Measurements from ENCODE around the gene PTPRK. TPM values are rescaled to one million over a fixed set of nuclear protein-coding genes. Genes with fewer than 3 reads are reported as not detected.

PTPRK gene
- total RNA-seq, 1 experiment from 2014 or later = 89.3 TPM

GRCh38 chr6:128071212-128071611, 449.2 kb downstream of the PTPRK start:
- ChIA-PET POLR2A (ENCODE audit: unreplicated experiment) (no interaction called here), CTCF (no interaction called here)
- BruUV-seq (replicated peaks) = no TSS peak

GRCh38 chr6:128070406-128070805, 450.0 kb downstream of the PTPRK start:
- Histone ChIP-seq H3K9me3 (ENCODE audit: insufficient read depth, low read depth) (no peaks in the 10 kb centered on the region; the same call in 1 of the 2 replicates), H3K4me1 (replicated peaks; ENCODE audit: insufficient read depth) (no peaks in the 10 kb centered on the region), H3K27me3 (ENCODE audit: insufficient read depth, low read depth) (no peaks in the 10 kb centered on the region), H3K4me2 (no peak overlapping the region), H3K9me2 (ENCODE audit: insufficient read depth) (no peaks in the 10 kb centered on the region), H3K79me2 (ENCODE audit: low read depth) (no peaks in the 10 kb centered on the region), H3F3A (ENCODE audit: insufficient read depth, low read depth) (no peaks in the 10 kb centered on the region), H3K27ac (no peak overlapping the region), H4K20me1 (ENCODE audit: insufficient read depth) (no peaks in the 10 kb centered on the region; the same call in 1 of the 2 replicates), H3K4me3 (no peak overlapping the region), H2AFZ (no peak overlapping the region), H3K36me3 (ENCODE audit: low read depth) (no peaks in the 10 kb centered on the region)
- ChIA-PET CTCF (no interaction called here), POLR2A (ENCODE audit: unreplicated experiment) (no interaction called here)
- intact Hi-C loops (cut with micrococcal nuclease; ENCODE audit: unreplicated experiment) = no loop called here
- BruUV-seq (replicated peaks) = no TSS peak
- TF ChIP-seq, protein P1, sequence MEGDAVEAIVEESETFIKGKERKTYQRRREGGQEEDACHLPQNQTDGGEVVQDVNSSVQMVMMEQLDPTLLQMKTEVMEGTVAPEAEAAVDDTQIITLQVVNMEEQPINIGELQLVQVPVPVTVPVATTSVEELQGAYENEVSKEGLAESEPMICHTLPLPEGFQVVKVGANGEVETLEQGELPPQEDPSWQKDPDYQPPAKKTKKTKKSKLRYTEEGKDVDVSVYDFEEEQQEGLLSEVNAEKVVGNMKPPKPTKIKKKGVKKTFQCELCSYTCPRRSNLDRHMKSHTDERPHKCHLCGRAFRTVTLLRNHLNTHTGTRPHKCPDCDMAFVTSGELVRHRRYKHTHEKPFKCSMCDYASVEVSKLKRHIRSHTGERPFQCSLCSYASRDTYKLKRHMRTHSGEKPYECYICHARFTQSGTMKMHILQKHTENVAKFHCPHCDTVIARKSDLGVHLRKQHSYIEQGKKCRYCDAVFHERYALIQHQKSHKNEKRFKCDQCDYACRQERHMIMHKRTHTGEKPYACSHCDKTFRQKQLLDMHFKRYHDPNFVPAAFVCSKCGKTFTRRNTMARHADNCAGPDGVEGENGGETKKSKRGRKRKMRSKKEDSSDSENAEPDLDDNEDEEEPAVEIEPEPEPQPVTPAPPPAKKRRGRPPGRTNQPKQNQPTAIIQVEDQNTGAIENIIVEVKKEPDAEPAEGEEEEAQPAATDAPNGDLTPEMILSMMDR (conservative IDR thresholded peaks at IDR 0.05) = no peak
- TF ChIP-seq EZH2 (IDR thresholded peaks at IDR 0.05; ENCODE audit: low read depth) = no peak
- no peak for DNase-seq

More at GRCh38 chr6:128071212-128071611, 449.2 kb downstream of the PTPRK start:
- Histone ChIP-seq H3K4me1 (replicated peaks; ENCODE audit: insufficient read depth) (no peaks in the 10 kb centered on the region), H3F3A (ENCODE audit: insufficient read depth, low read depth) (no peaks in the 10 kb centered on the region), H3K27ac (no peak overlapping the region), H3K27me3 (ENCODE audit: insufficient read depth, low read depth) (no peaks in the 10 kb centered on the region), H3K4me3 (no peak overlapping the region), H4K20me1 (ENCODE audit: insufficient read depth) (no peaks in the 10 kb centered on the region; the same call in 1 of the 2 replicates), H3K9me3 (ENCODE audit: insufficient read depth, low read depth) (no peaks in the 10 kb centered on the region; the same call in 1 of the 2 replicates), H3K79me2 (ENCODE audit: low read depth) (no peaks in the 10 kb centered on the region), H3K4me2 (no peak overlapping the region), H3K9me2 (ENCODE audit: insufficient read depth) (no peaks in the 10 kb centered on the region), H2AFZ (no peak overlapping the region), H3K36me3 (ENCODE audit: low read depth) (no peaks in the 10 kb centered on the region)
- TF ChIP-seq EZH2 (IDR thresholded peaks at IDR 0.05; ENCODE audit: low read depth) = no peak
- TF ChIP-seq, protein P1 (conservative IDR thresholded peaks at IDR 0.05) = no peak
- intact Hi-C loops (cut with micrococcal nuclease; ENCODE audit: unreplicated experiment) = no loop called here
- DNase-seq = no peak

GRCh38 chr6:128069188-128069587, 451.2 kb downstream of the PTPRK start:
- Histone ChIP-seq H3K4me2 (no peak overlapping the region), H3K9me3 (ENCODE audit: insufficient read depth, low read depth) (no peaks in the 10 kb centered on the region; the same call in 1 of the 2 replicates), H3K9me2 (ENCODE audit: insufficient read depth) (no peaks in the 10 kb centered on the region), H3K27me3 (ENCODE audit: insufficient read depth, low read depth) (no peaks in the 10 kb centered on the region), H3K79me2 (ENCODE audit: low read depth) (no peaks in the 10 kb centered on the region), H3F3A (ENCODE audit: insufficient read depth, low read depth) (no peaks in the 10 kb centered on the region), H4K20me1 (ENCODE audit: insufficient read depth) (no peaks in the 10 kb centered on the region; the same call in 1 of the 2 replicates), H3K27ac (no peak overlapping the region), H3K4me1 (replicated peaks; ENCODE audit: insufficient read depth) (no peaks in the 10 kb centered on the region), H3K36me3 (ENCODE audit: low read depth) (no peaks in the 10 kb centered on the region), H3K4me3 (no peak overlapping the region), H2AFZ (no peak overlapping the region)
- TF ChIP-seq, protein P1 (conservative IDR thresholded peaks at IDR 0.05) = no peak
- no peak for TF ChIP-seq EZH2 (IDR thresholded peaks at IDR 0.05; ENCODE audit: low read depth)
- intact Hi-C loops (cut with micrococcal nuclease; ENCODE audit: unreplicated experiment) = no loop called here
- POLR2A ChIA-PET (ENCODE audit: unreplicated experiment) = no interaction called here
- no peak for DNase-seq
- CTCF ChIA-PET = no interaction called here
- BruUV-seq (replicated peaks) = no TSS peak
